Nephron (organoid): Measurements from ENCODE around the gene FN1.
A peak's percentile ranks its signal among the peaks of the same experiment; 100 is the strongest.

Source experiments
- H3K27ac Mint-ChIP-seq, 3 experiments: 2 replicates each; pipeline ENCODE4 v1.8.0; 2020; ENCODE audit warnings: mixed read lengths in 3 of 3, mild to moderate bottlenecking in 2 of 3, moderate library complexity in 1 of 3
- H3K27me3 Mint-ChIP-seq: 2 replicates; pipeline ENCODE4 v1.8.0; 2021; ENCODE audit warnings: low read depth, mild to moderate bottlenecking, moderate library complexity, mixed read lengths
- H3K36me3 Mint-ChIP-seq: 2 replicates; pipeline ENCODE4 v1.8.0; 2020; ENCODE audit warnings: low read depth, mixed read lengths
- H3K4me1 Mint-ChIP-seq: 2 replicates; pipeline ENCODE4 v1.8.0; 2020; ENCODE audit warnings: mixed read lengths
- H3K4me3 Mint-ChIP-seq, 3 experiments: 2 replicates each; pipeline ENCODE4 v1.8.0; 2020; ENCODE audit warnings: mild to moderate bottlenecking in 3 of 3, mixed read lengths in 3 of 3, moderate library complexity in 2 of 3
- H3K9me3 Mint-ChIP-seq: 2 replicates; pipeline ENCODE4 v1.8.0; 2020; ENCODE audit warnings: mixed read lengths
- CTCF ChIP-seq, 3 experiments: fragments of 200-600 bp; sonication (generic); IDR thresholded peaks; one replicate each; pipeline ENCODE4 v1.5.0; 2021; ENCODE audit warnings: antibody characterized with exemption in 3 of 3; ENCODE audit not compliant: unreplicated experiment in 3 of 3

The FN1 gene

GRCh38 chr2:215338883-215339679 is 96.8 kb downstream of the FN1 start:
- H3K9me3 Mint-ChIP-seq, result no peaks in the 10 kb centered on the region
- no peaks in the 10 kb centered on the region for H3K27me3 Mint-ChIP-seq
- H3K4me1 Mint-ChIP-seq, result no peaks in the 10 kb centered on the region
- peaks cover 80% of the 10 kb centered on the region for H3K36me3 Mint-ChIP-seq
- TF ChIP-seq CTCF (IDR thresholded peaks at IDR 0.05; ENCODE audit: unreplicated experiment in 3 of 3), result no peak
- no peak overlapping the region for H3K4me3 Mint-ChIP-seq
- H3K27ac Mint-ChIP-seq, result no peak overlapping the region

GRCh38 chr2:215332872-215333595 is 102.8 kb downstream of the FN1 start:
- peaks cover 70% of the 10 kb centered on the region for H3K36me3 Mint-ChIP-seq
- H3K4me3 Mint-ChIP-seq, result no peak overlapping the region
- TF ChIP-seq CTCF (IDR thresholded peaks at IDR 0.05; ENCODE audit: unreplicated experiment in 3 of 3), result no peak
- no peaks in the 10 kb centered on the region for H3K4me1 Mint-ChIP-seq
- peak overlapping the region; percentile 28 to 66 (median 38) for H3K27ac Mint-ChIP-seq
- H3K9me3 Mint-ChIP-seq, result no peaks in the 10 kb centered on the region
- no peaks in the 10 kb centered on the region for H3K27me3 Mint-ChIP-seq

GRCh38 chr2:215328066-215328465 is 107.8 kb downstream of the FN1 start:
- peak overlapping the region in 1 of 3 experiments; percentile 15 for H3K27ac Mint-ChIP-seq
- no peak for TF ChIP-seq CTCF (IDR thresholded peaks at IDR 0.05; ENCODE audit: unreplicated experiment in 3 of 3)
- H3K4me1 Mint-ChIP-seq, result no peaks in the 10 kb centered on the region
- no peaks in the 10 kb centered on the region for H3K9me3 Mint-ChIP-seq
- H3K27me3 Mint-ChIP-seq, result no peaks in the 10 kb centered on the region
- H3K4me3 Mint-ChIP-seq, result no peak overlapping the region
- H3K36me3 Mint-ChIP-seq, result peaks cover 86% of the 10 kb centered on the region

GRCh38 chr2:215324811-215325210 is 111.1 kb downstream of the FN1 start:
- H3K4me1 Mint-ChIP-seq, result no peaks in the 10 kb centered on the region
- H3K4me3 Mint-ChIP-seq, result no peak overlapping the region
- TF ChIP-seq CTCF (IDR thresholded peaks at IDR 0.05; ENCODE audit: unreplicated experiment in 3 of 3), result no peak
- H3K27me3 Mint-ChIP-seq, result no peaks in the 10 kb centered on the region
- H3K9me3 Mint-ChIP-seq, result no peaks in the 10 kb centered on the region
- peak overlapping the region in 2 of 3 experiments; percentile 31 to 58 for H3K27ac Mint-ChIP-seq
- H3K36me3 Mint-ChIP-seq, result peaks cover 87% of the 10 kb centered on the region

GRCh38 chr2:215320679-215321078 is 115.2 kb downstream of the FN1 start:
- no peak for TF ChIP-seq CTCF (IDR thresholded peaks at IDR 0.05; ENCODE audit: unreplicated experiment in 3 of 3)
- Mint-ChIP-seq H3K9me3 (no peaks in the 10 kb centered on the region), H3K4me3 (no peak overlapping the region), H3K27me3 (no peaks in the 10 kb centered on the region), H3K4me1 (peaks cover 4% of the 10 kb centered on the region), H3K27ac (no peak overlapping the region), H3K36me3 (peaks cover 82% of the 10 kb centered on the region)
